Caco-2 (cell line): ENCODE data around the gene EIF4E2. TPM values are rescaled to one million over a fixed set of nuclear protein-coding genes. Genes with fewer than 3 reads are reported as not detected.

Experiments used
- BruUV-seq: library from RNA; stranded (reverse); fragments of 400-500 nt; replicated peaks from 2 replicates; lab custom pipeline; 2021; lab: Mats Ljungman, UMichigan
- CTCF ChIA-PET: fragments of 300-600 bp; sonication (Branson Sonifier 250); formaldehyde crosslinking; loops from one replicate; lab custom pipeline; 2022; ENCODE audit warnings: antibody characterized with exemption; lab: Charles Lee
- POLR2A ChIA-PET: fragments of 300-600 bp; sonication (Branson Sonifier 250); formaldehyde crosslinking; loops from one replicate; lab custom pipeline; 2022; ENCODE audit warnings: antibody characterized with exemption; lab: Charles Lee
- DNase-seq, 2 experiments: peaks; one replicate each; pipeline versions ENCODE4 v3.0.0 to v3.0.0-alpha.2; 2020 to 2022
- H3K27me3 ChIP-seq: replicated peaks from 2 replicates; pipeline ENCODE4 v1.6.0; 2011; ENCODE audit warnings: low read length; ENCODE audit not compliant: control insufficient read depth, insufficient read depth
- H3K36me3 ChIP-seq: 2 replicates; pipeline ENCODE4 v1.5.1; 2011; ENCODE audit warnings: low read length; ENCODE audit not compliant: control insufficient read depth, insufficient read depth
- H3K4me1 ChIP-seq: fragments of 250-450 bp; sonication (Bioruptor Pico); 2 replicates; pipeline ENCODE4 v1.5.1; 2020; ENCODE audit warnings: mild to moderate bottlenecking
- H3K4me3 ChIP-seq: 2 replicates; pipeline ENCODE4 v1.5.1; 2011; ENCODE audit warnings: low read depth, mild to moderate bottlenecking, control low read depth, low read length
- H3K9me3 ChIP-seq: fragments of 250-450 bp; sonication (Bioruptor Pico); 2 replicates; pipeline ENCODE4 v1.5.1; 2020; ENCODE audit warnings: mild to moderate bottlenecking, moderate library complexity
- H3K27ac Mint-ChIP-seq: one replicate; pipeline ENCODE4 v1.8.0; 2022; ENCODE audit warnings: mixed read lengths; ENCODE audit not compliant: unreplicated experiment
- H3K27me3 Mint-ChIP-seq: one replicate; pipeline ENCODE4 v1.8.0; 2022; ENCODE audit warnings: mixed read lengths; ENCODE audit not compliant: insufficient read depth, unreplicated experiment
- H3K36me3 Mint-ChIP-seq: one replicate; pipeline ENCODE4 v1.8.0; 2022; ENCODE audit warnings: mild to moderate bottlenecking, mixed read lengths; ENCODE audit not compliant: insufficient read depth, unreplicated experiment
- H3K4me1 Mint-ChIP-seq: one replicate; pipeline ENCODE4 v1.8.0; 2022; ENCODE audit warnings: low read depth, mixed read lengths; ENCODE audit not compliant: unreplicated experiment
- H3K4me3 Mint-ChIP-seq: one replicate; pipeline ENCODE4 v1.8.0; 2022; ENCODE audit warnings: mild to moderate bottlenecking, moderate library complexity, mixed read lengths; ENCODE audit not compliant: unreplicated experiment
- H3K9me3 Mint-ChIP-seq: one replicate; pipeline ENCODE4 v1.8.0; 2022; ENCODE audit warnings: mixed read lengths; ENCODE audit not compliant: unreplicated experiment
- intact Hi-C: fragments of 100-400 bp; cut with micrococcal nuclease; formaldehyde crosslinking; loops from one replicate; pipeline ENCODE4 v1.10.0; 2022; ENCODE audit not compliant: unreplicated experiment
- total RNA-seq: library from RNA; stranded (reverse); gene quantifications from 2 replicates; pipeline ENCODE4 v1.2.3, GENCODE V29; 2022
- TF ChIP-seq, protein P1 (sequence below), 2 experiments: fragments of 200-600 bp in 1 of 2; IDR thresholded peaks; 1 replicate in 1 of 2; 2 replicates in 1 of 2; pipeline versions ENCODE4 v1.5.1 to v1.8.0; 2011 to 2022; ENCODE audit warnings: antibody characterized with exemption in 1 of 2, control low read depth in 1 of 2, inconsistent platforms in 1 of 2, low read depth in 1 of 2, low read length in 1 of 2, mild to moderate bottlenecking in 1 of 2, moderate library complexity in 1 of 2; ENCODE audit not compliant: insufficient read depth in 1 of 2, severe bottlenecking in 1 of 2, unreplicated experiment in 1 of 2

EIF4E2 gene
- total RNA-seq, 1 experiment from 2014 or later: 57.2 TPM

DNA sequence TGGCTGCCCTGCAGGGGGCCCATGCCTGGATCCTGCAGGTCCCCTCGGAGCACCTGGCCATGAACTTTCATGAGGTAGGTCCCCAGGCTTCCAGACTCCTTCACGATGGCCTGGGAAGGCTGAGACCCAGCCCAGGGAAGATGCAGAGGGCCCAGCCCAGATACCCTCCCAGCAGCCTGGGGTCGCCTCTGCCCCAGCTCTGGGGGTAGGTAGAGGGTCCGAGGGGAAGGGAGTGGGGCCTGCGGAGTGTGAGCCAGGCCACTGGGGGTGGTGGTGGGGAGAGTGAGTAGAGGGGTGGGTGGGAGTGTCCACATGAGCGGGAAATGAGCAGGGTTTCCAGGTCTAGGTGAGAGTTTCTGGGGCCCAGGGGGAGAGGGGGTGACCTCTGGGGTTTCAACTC is 25.7 kb upstream of the EIF4E2 start:
- Mint-ChIP-seq H3K4me1 (no peaks in the 10 kb centered on the region), H3K36me3 (peaks cover 6% of the 10 kb centered on the region), H3K9me3 (no peaks in the 10 kb centered on the region), H3K27me3 (no peaks in the 10 kb centered on the region), H3K4me3 (no peak overlapping the region), H3K27ac (no peak overlapping the region)
- no peak overlapping the region for H3K4me3 ChIP-seq
- no peak for DNase-seq
- POLR2A ChIA-PET: no interaction called here
- TF ChIP-seq, protein P1, sequence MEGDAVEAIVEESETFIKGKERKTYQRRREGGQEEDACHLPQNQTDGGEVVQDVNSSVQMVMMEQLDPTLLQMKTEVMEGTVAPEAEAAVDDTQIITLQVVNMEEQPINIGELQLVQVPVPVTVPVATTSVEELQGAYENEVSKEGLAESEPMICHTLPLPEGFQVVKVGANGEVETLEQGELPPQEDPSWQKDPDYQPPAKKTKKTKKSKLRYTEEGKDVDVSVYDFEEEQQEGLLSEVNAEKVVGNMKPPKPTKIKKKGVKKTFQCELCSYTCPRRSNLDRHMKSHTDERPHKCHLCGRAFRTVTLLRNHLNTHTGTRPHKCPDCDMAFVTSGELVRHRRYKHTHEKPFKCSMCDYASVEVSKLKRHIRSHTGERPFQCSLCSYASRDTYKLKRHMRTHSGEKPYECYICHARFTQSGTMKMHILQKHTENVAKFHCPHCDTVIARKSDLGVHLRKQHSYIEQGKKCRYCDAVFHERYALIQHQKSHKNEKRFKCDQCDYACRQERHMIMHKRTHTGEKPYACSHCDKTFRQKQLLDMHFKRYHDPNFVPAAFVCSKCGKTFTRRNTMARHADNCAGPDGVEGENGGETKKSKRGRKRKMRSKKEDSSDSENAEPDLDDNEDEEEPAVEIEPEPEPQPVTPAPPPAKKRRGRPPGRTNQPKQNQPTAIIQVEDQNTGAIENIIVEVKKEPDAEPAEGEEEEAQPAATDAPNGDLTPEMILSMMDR (IDR thresholded peaks at IDR 0.05; ENCODE audit: insufficient read depth in 1 of 2, low read depth in 1 of 2, low read length in 1 of 2, severe bottlenecking in 1 of 2, unreplicated experiment in 1 of 2): no peak
- CTCF ChIA-PET: interaction anchor here (0.6 kb wide), 1 partner anchor 9 kb away, joined by 3 read pairs; no protein-coding TSS in a partner anchor
- intact Hi-C loops: loop anchor here (5.0 kb wide), 1 partner anchor 82 kb away; no protein-coding TSS in a partner anchor
- BruUV-seq: no TSS peak
- no peaks in the 10 kb centered on the region for H3K9me3 ChIP-seq
- H3K4me1 ChIP-seq: no peaks in the 10 kb centered on the region
- no peaks in the 10 kb centered on the region for H3K36me3 ChIP-seq
- H3K27me3 ChIP-seq: no peaks in the 10 kb centered on the region

DNA sequence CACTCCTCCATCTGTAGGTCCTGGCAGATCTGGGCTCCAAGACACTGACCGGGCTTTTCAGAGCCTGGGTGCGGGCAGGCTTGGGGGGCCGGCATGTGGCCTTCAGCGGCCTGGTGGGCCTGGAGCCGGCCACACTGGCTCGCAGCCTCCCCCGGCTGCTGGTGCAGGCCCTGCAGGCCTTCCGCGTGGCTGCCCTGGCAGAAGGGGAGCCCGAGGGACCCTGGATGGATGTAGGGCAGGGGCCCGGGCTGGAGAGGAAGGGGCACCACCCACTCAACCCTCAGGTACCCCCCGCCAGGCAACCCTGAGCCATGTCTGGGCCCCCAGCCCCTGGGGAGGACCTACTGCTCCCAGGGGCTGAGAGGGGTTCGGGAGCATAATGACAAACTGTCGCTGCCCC is 25.3 kb upstream of the EIF4E2 start:
- no peaks in the 10 kb centered on the region for H3K27me3 Mint-ChIP-seq
- BruUV-seq: no TSS peak
- H3K9me3 Mint-ChIP-seq: no peaks in the 10 kb centered on the region

DNA sequence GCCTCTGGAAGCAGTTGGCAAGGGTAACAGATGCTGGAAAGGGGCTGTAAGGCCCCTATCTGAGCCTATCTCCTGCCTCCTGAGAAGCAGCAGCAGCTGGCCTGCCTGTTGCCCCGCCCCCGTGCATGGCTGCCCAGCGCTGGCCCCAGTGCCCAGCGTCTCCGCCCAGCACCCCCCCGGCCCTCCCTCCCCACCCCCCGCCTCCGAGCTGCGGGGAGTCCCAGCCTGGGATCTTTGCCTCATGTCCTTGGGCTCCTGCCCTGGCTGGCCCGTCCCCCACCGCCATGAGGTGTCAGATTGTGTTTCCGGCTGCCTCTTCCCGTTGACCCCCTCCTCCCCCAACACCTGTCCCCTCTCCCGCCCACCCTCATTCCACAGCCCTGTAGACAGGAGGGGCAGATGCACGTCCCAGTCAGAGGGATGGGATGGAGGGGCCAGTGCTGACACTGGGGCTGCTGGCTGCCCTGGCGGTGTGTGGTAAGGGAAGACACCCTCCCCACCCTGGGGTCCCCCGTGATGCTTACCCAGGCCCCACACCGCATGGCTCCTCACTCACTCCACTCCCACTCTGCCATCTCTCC is 24.6 kb upstream of the EIF4E2 start, which contains the start of gene CHRND:
Gene CHRND, plus strand, starts transcription at position 370 of the 581 bp plus-strand sequence. Its CDS starts 56 bp downstream, at position 426.
- ChIA-PET CTCF (no interaction called here), POLR2A (no interaction called here)
- no peak for DNase-seq
- H3K4me1 Mint-ChIP-seq: no peaks in the 10 kb centered on the region
- no peaks in the 10 kb centered on the region for H3K27me3 ChIP-seq
- H3K36me3 Mint-ChIP-seq: peaks cover 6% of the 10 kb centered on the region
- TF ChIP-seq, protein P1 (IDR thresholded peaks at IDR 0.05; ENCODE audit: insufficient read depth in 1 of 2, low read depth in 1 of 2, low read length in 1 of 2, severe bottlenecking in 1 of 2, unreplicated experiment in 1 of 2): no peak
- no peak within 1 kb of the TSS for H3K4me3 Mint-ChIP-seq
- H3K4me1 ChIP-seq: no peaks in the 10 kb centered on the region
- H3K4me3 ChIP-seq: no peak within 1 kb of the TSS
- H3K27ac Mint-ChIP-seq: no peak within 1 kb of the TSS
- no peaks in the 10 kb centered on the region for H3K9me3 Mint-ChIP-seq
- no peaks in the 10 kb centered on the region for H3K9me3 ChIP-seq
- intact Hi-C loops: no loop called here
- H3K27me3 Mint-ChIP-seq: no peaks in the 10 kb centered on the region
- no peaks in the 10 kb centered on the region for H3K36me3 ChIP-seq
- no TSS peak for BruUV-seq

More for the DNA sequence above, 25.3 kb upstream of the EIF4E2 start:
- ChIA-PET POLR2A (no interaction called here), CTCF (no interaction called here)
- TF ChIP-seq, protein P1 (IDR thresholded peaks at IDR 0.05; ENCODE audit: insufficient read depth in 1 of 2, low read depth in 1 of 2, low read length in 1 of 2, severe bottlenecking in 1 of 2, unreplicated experiment in 1 of 2): no peak
- no peak overlapping the region for H3K4me3 Mint-ChIP-seq
- H3K9me3 ChIP-seq: no peaks in the 10 kb centered on the region
- peaks cover 6% of the 10 kb centered on the region for H3K36me3 Mint-ChIP-seq
- no peaks in the 10 kb centered on the region for H3K27me3 ChIP-seq
- no peak overlapping the region for H3K4me3 ChIP-seq
- intact Hi-C loops: no loop called here
- H3K4me1 ChIP-seq: no peaks in the 10 kb centered on the region
- no peaks in the 10 kb centered on the region for H3K36me3 ChIP-seq
- no peaks in the 10 kb centered on the region for H3K4me1 Mint-ChIP-seq
- DNase-seq: no peak
- no peak overlapping the region for H3K27ac Mint-ChIP-seq
